Left ventricle myocardium inferior (tissue), 1 donor: ENCODE results near the gene SGPP1. TPM values are rescaled to one million over a fixed set of nuclear protein-coding genes. Genes with fewer than 3 reads are reported as not detected.

Experiments
- DNase-seq: peaks from one replicate; pipeline ENCODE4 v3.0.0-alpha.2; 2020
- H3K27ac ChIP-seq: fragments of 200-600 bp; replicated peaks from 2 replicates; pipeline ENCODE4 v1.8.0; 2021
- H3K27me3 ChIP-seq: fragments of 200-600 bp; 2 replicates; pipeline ENCODE4 v1.8.0; 2021; ENCODE audit warnings: low read depth
- H3K36me3 ChIP-seq: fragments of 200-600 bp; 2 replicates; pipeline ENCODE4 v1.8.0; 2021
- H3K4me1 ChIP-seq: fragments of 200-600 bp; 2 replicates; pipeline ENCODE4 v1.8.0; 2021
- H3K4me3 ChIP-seq: fragments of 200-600 bp; 2 replicates; pipeline ENCODE4 v1.8.0; 2021; ENCODE audit warnings: mild to moderate bottlenecking, moderate library complexity
- H3K9me3 ChIP-seq: fragments of 200-600 bp; replicated peaks from 2 replicates; pipeline ENCODE4 v1.8.0; 2021
- CTCF ChIP-seq: fragments of 200-600 bp; IDR thresholded peaks from 2 replicates; pipeline ENCODE4 v1.8.0; 2021; ENCODE audit warnings: antibody characterized with exemption, mild to moderate bottlenecking, borderline replicate concordance
- intact Hi-C: fragments of 100-400 bp; cut with micrococcal nuclease; formaldehyde crosslinking; loops from one replicate; pipeline ENCODE4 v1.11.0; 2022
- total RNA-seq: library from RNA; stranded (reverse); fragmentation: NEBNext Ultra II Directional; extraction: Animal tissue kit (Norgen Biotek cat#: 25700); gene quantifications from one replicate; pipeline ENCODE4 v1.2.1, GENCODE V29; 2021
- donor health status: DM: no; HTN: yes; CAD: no; lungs with severe emphysema.

The SGPP1 gene
- total RNA-seq, 1 donor from 2014 or later = 4.6 TPM

GRCh38 chr14:63701606-63702299 lies 26.1 kb downstream of the SGPP1 start:
- intact Hi-C loops = no loop called here
- Histone ChIP-seq H3K27me3 (no peaks in the 10 kb centered on the region), H3K36me3 (peaks cover 5% of the 10 kb centered on the region), H3K9me3 (no peaks in the 10 kb centered on the region), H3K4me3 (no peak overlapping the region), H3K27ac (no peak overlapping the region), H3K4me1 (no peaks in the 10 kb centered on the region)
- no peak for TF ChIP-seq CTCF
- no peak for DNase-seq

- peaks cover 7% of the 10 kb centered on the region for H3K36me3 ChIP-seq
- H3K9me3 ChIP-seq = no peaks in the 10 kb centered on the region
- H3K4me3 ChIP-seq = no peak overlapping the region
- DNase-seq = no peak
- no peak for TF ChIP-seq CTCF
- H3K27me3 ChIP-seq = no peaks in the 10 kb centered on the region
- H3K4me1 ChIP-seq = no peaks in the 10 kb centered on the region
- intact Hi-C loops = no loop called here
- no peak overlapping the region for H3K27ac ChIP-seq
Observed at GRCh38 chr14:63692310-63693020, 35.4 kb downstream of the SGPP1 start.

DNA sequence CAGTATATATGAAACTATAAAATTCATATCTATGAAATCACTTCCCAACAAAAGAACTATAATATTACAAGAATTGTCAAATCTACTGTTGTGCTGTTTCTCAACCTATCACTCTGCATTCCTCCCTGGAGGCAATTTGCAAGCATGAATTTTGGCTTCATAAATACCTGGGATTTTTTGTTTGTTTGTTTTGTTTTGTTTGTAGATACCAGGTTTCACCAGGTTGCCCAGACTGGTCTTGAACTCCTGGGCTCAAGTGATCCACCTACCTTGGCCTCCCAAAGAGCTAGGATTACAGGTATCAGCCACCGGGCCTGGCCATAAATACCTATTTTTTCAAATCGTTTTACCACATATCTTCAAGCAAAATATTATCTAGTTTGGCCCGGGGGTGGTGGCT lies 38.7 kb downstream of the SGPP1 start:
- Histone ChIP-seq H3K27ac (no peak overlapping the region), H3K36me3 (peaks cover 17% of the 10 kb centered on the region), H3K4me1 (no peaks in the 10 kb centered on the region), H3K27me3 (no peaks in the 10 kb centered on the region), H3K9me3 (no peaks in the 10 kb centered on the region), H3K4me3 (no peak overlapping the region)
- intact Hi-C loops = no loop called here
- DNase-seq = no peak
- TF ChIP-seq CTCF = no peak

DNA sequence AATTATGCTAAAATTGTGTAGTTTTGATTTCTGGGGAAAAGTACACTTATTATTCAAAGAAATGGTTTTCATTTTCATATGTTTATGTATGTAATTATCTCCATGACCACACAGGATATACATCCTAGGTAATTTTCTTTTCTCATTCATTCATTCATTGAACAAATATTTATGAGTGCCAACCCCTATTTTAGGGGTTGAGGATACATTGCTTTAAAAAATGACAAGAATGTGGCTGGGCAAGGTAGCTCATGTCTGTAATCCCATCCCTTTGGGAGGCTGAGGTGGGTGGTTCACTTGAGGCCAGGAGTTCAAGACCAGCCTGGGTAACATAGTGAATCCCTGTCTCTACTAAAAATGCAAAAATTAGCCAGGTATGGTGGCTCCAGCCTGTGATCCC lies 40.9 kb downstream of the SGPP1 start:
- intact Hi-C loops = no loop called here
- TF ChIP-seq CTCF = no peak
- H3K4me1 ChIP-seq = no peaks in the 10 kb centered on the region
- no peak overlapping the region for H3K27ac ChIP-seq
- H3K4me3 ChIP-seq = no peak overlapping the region
- DNase-seq = no peak
- no peaks in the 10 kb centered on the region for H3K27me3 ChIP-seq
- H3K9me3 ChIP-seq = no peaks in the 10 kb centered on the region
- H3K36me3 ChIP-seq = peaks cover 10% of the 10 kb centered on the region

GRCh38 chr14:63685401-63685800 lies 42.5 kb downstream of the SGPP1 start:
- Histone ChIP-seq H3K27ac (no peak overlapping the region), H3K36me3 (peaks cover 10% of the 10 kb centered on the region), H3K4me1 (no peaks in the 10 kb centered on the region), H3K27me3 (no peaks in the 10 kb centered on the region), H3K4me3 (no peak overlapping the region), H3K9me3 (no peaks in the 10 kb centered on the region)
- TF ChIP-seq CTCF = no peak
- intact Hi-C loops = no loop called here
- no peak for DNase-seq
